GM08714 (cell line): ENCODE results near the gene TAS2R19.
"Not testable (repeated sequence)": the region's sequence is repeated elsewhere in the genome, so short reads cannot be mapped to it uniquely, and the experiment has no call there.

Source experiments
- H3K4me3 ChIP-seq: fragments of 200-500 bp; sonication (Bioruptor generic); 2 replicates; pipeline ENCODE4 v1.5.1; 2014; ENCODE audit warnings: mild to moderate bottlenecking, low read length, inconsistent platforms
- ZNF274 ChIP-seq: IDR thresholded peaks from 2 replicates; pipeline ENCODE4 v1.6.1; 2012; ENCODE audit warnings: mild to moderate bottlenecking, low read depth, low read length

TAS2R19 gene, protein sequence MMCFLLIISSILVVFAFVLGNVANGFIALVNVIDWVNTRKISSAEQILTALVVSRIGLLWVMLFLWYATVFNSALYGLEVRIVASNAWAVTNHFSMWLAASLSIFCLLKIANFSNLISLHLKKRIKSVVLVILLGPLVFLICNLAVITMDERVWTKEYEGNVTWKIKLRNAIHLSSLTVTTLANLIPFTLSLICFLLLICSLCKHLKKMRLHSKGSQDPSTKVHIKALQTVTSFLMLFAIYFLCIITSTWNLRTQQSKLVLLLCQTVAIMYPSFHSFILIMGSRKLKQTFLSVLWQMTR

DNA sequence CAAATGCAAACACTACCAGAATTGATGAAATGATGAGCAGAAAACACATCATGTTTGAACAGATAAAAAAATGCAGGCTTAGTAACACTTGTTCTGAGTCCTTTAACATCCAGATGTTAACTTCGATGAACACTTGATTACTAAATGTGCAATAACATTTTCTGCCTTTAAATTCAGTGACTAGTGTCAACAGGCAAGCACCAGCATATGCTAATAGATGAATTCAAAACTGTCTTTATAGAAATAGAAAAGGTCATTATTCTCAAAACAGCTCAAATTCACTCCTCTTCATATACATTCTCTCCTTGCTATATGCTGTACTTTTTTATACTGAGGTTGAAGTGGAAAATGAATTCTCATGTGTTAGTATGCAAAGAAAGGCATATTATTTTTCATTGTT, at the start of gene TAS2R19:
TSS of gene TAS2R19 (minus strand) at position 101 of the 400 bp plus-strand sequence. CDS start at position 52, 49 bp downstream.
- no peak within 1 kb of the TSS for H3K4me3 ChIP-seq
- TF ChIP-seq ZNF274, result no peak

DNA sequence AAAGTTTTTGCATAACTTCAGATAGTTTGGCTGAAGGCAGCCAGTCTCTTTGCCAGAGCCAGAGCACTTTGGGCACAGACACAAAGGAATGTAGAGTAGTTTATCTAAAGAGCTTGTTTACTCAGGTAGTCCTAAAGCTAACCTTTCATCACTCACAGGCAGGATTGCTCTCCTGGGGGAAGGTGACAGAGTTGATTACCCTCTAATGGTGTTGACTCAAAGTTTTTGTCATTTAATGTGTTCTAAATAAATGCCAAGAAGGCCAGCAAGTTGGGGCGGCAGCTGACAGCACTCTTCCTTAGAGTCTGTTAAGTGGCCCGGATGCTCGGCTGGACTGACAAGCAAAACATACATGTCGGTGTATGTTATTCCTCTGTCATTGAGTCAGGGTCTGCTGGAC, 49.0 kb upstream of the TAS2R19 start:
- TF ChIP-seq ZNF274, result no peak

DNA sequence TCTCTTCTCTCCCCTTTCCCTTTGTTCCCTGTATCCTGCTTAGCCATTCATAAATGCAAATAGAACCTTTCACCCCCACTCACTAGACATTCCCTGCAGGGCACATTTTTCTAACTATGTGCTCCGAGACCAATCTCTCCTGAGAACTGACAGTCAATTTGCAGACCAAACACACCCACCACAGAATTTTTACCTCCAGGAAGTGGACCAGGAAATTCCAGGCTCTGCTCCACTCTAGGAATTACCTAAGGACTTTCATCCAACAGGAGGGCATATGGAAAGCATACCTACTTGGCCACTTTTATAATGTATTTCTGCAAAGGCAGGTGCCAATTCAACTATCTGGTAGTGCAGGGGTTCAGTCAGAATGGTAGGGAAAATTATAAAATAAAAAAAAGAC, 48.6 kb upstream of the TAS2R19 start:
- no peak overlapping the region for H3K4me3 ChIP-seq
- no peak for TF ChIP-seq ZNF274

More for the DNA sequence above, 49.0 kb upstream of the TAS2R19 start:
- no peak overlapping the region for H3K4me3 ChIP-seq

DNA sequence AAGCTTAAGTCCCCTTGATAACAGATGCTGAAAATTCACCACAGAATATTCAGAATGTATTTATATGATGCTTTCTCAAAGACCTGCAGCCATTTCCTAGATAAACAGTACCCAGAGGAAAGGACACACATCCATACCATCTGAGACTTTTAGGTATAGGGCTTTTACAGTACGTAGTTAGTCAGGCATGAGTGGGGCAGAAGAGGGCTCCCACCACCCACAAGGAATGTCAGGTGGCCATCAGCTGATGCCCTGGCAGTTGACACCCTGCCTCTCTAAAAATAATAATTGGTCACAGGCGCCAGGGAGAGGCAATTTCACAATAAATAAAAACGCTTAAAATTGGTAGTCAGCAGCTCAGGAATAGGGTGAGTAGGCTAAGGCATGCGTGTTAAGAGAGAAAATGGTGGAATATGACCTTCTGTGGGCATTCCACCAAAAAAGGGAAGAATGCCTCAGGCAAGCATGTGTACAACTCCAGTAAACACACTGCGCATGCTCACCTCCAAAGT, 47.5 kb upstream of the TAS2R19 start:
- TF ChIP-seq ZNF274, result no peak
- no peak overlapping the region for H3K4me3 ChIP-seq

DNA sequence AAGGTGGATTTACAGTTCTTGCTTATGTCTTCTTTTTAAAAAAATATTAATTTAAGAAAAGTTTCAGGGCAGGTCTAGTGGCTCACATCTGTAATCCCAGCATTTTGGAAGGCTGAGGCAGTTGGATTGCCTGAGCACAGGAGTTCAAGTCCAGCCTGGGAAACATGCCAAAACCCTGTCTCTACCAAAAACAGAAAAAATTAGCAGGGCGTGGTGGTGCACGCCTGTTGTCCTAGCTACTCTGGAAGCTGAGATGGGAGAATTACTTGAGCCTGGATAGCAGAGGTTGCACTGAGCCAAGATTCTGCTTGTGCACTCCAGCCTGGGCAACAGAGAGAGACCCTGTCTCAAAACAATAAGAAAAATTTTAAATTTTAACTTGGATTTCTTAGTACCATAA, 45.1 kb upstream of the TAS2R19 start:
- H3K4me3 ChIP-seq, result no peak overlapping the region
- no peak for TF ChIP-seq ZNF274

DNA sequence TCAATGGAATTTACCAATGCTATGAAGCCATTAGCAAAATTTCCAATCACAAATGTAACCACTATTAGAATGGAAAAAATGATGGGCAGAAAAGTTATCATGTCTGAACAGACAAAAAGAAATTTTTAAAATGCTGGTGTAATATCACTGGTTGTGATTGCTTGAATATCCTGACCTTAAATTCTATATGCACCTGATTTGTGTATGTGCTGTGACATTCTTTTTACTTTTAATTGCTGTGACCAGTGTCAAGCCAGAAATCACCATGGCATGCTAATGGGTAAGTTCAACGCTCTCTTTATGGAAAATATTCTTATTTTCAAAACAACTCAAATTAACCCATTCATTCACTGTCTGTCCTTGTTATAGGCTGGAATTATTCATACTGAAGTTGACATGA, 39.8 kb upstream of the TAS2R19 start, which contains the start of gene TAS2R46:
TSS of gene TAS2R46 (minus strand) at position 101 of the 400 bp plus-strand sequence. CDS start at position 101, 0 bp downstream.
- not testable (repeated sequence) for H3K4me3 ChIP-seq

DNA sequence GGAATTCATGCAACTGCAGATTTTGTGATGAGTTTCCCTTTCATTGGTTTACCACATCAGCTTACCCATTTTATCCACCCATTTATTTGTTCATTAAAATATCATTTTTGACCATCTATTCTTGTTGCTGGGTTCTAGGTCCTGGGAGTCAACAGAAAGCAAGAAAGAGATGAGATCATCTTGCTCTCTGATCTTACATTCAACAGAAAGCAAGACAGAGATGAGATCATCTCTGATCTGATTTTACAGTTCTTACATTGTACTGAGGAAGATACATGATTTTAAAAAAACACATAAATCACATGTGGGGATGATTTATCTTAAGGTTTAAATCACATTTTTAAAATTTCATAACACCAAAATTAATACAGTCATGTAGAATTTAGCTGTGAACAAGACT, 37.4 kb upstream of the TAS2R19 start:
- TF ChIP-seq ZNF274, result no peak
- no peak overlapping the region for H3K4me3 ChIP-seq

DNA sequence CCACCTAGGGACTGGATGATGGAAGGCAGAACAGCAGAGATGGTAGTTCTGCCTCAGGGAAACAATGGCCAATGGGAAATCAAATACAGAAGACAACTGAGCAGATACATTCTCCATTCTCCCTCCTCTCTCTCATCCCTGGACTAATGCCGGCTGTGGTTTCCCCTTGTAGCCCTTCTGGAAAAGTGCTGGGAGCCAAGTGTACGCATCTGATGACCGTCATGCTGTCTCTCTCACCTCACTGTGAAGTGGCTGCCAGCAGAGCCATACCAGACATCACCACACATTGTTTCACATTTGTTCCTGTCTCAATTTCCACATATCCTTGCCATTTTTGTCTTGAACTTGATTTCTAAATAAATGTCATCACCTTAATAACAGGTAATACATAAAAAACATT, 36.6 kb upstream of the TAS2R19 start:
- no peak for TF ChIP-seq ZNF274

DNA sequence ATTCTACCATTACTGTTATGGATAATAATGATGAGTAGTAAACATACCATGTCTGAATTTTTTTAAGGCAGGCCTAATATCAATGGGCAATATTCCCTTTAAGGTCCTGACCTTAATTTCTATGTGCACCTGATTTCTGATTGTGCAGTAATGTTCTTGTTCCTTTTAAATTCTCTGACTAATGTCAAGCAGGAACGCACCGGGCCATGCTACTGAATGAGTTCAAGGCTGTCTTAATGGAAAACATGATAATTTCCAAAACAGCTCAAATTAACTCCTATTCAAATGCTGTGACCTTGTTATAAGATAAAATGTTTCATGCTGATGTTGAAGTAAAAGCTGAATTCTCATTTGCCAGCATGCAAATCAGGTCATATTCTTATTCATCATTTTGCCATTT, 32.9 kb upstream of the TAS2R19 start:
- no peak for TF ChIP-seq ZNF274

More for the DNA sequence above, 36.6 kb upstream of the TAS2R19 start:
- H3K4me3 ChIP-seq, result no peak overlapping the region

DNA sequence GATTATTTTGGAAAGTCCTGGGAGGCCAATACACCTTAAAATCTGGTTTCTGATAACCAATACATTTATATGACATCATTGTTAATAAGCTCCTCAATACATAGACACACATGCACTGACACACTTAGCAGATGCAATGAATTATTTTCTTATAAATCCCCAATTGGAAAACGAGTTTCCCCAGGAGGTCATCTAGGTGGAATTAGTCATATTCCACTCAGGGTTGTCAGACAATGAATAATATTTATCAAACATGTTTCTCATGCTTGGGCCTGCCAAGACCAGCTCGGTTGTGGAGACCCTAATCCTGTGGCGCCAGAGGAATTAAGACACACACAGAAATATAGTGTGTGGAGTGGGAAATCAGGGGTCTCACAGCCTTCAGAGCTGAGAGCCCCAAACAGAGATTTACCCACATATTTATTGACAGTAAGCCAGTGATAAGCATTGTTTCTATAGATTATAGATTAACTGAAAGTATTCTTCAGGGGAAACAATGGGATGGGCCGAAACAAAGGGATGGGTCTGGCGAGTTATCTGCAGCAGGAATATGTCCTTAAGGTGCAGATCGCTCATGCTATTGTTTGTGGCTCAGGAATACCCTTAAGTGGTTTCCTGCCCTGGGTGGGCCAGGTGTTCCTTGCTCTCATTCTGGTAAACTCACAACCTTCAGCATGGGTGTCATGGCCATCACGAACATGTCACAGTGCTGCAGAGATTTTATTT, 27.5 kb upstream of the TAS2R19 start:
- H3K4me3 ChIP-seq, result not testable (repeated sequence)

More for the DNA sequence above, 32.9 kb upstream of the TAS2R19 start:
- no peak overlapping the region for H3K4me3 ChIP-seq

DNA sequence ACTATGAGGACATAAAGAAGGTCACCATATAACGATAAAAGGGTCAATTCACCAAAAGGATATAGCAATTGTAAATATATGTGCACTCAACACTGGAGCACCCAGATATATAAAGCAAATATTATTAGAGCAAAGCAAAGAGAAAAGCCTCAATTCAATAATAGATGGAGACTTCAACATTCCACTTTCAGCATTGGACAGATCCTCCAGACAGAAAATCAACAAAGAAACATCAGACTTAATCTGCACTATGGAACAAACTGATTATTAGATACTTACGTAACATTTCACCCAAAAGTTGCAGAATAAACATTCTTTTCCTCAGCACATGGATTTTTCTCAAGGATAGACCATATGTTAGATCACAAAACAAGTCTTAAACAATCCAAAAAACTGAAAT, 18.9 kb upstream of the TAS2R19 start:
- H3K4me3 ChIP-seq, result not testable (repeated sequence)

DNA sequence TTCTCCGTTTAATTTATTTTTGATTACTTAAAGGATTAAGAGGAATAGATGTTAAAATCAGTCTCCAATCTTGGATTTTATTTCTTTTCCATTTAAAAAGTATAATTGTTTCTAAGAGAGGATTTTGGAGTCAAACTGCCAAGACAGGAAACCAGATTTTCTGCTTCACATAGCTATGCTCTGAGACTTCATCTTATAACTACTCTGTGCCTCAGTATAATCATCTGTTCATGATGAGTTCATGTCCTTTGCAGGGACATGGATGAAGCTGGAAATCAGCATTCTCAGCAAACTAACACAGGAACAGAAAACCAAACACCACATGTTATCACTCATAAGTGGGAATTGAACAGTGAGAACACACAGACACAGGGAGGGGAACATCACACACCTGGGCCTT, 17.7 kb upstream of the TAS2R19 start:
- TF ChIP-seq ZNF274, result no peak
- H3K4me3 ChIP-seq, result no peak overlapping the region

DNA sequence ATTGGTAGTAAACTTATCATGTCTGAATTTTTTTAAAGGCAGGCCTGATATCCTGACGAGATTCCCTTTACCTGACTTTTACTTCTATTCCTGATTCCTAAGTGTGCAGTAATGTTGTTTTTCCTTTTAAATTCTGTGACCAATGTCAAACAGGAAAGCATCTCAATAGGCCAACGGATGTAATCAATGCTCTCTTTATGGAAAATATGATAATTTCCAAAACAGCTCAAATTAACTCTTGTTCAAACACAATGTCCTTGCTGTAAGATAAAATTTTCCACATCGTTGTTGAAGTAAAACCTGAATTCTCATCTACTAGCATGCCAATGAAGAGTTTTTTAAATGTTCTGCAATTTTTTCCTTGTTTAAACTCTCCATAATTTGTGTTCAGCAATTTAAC, 16.8 kb upstream of the TAS2R19 start:
- H3K4me3 ChIP-seq, result no peak overlapping the region
- no peak for TF ChIP-seq ZNF274

DNA sequence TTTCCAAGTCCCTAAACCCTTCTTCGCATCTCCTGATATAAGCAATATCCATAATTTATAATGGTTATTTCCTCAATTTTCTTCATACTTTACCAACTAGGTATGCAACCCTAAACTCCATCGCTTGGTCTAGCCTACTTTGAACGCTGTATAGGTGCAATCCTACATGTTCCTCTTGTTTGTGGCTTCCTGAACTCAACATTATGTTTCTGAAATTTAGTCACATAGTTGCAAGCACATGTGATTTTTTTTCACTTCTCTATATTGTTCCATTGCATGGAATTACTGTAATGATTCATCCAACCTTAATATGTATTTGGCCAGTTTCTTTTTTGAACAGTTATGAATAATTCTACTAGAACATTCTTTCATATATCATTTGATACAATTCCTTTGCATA, 11.5 kb upstream of the TAS2R19 start:
- not testable (repeated sequence) for H3K4me3 ChIP-seq

DNA sequence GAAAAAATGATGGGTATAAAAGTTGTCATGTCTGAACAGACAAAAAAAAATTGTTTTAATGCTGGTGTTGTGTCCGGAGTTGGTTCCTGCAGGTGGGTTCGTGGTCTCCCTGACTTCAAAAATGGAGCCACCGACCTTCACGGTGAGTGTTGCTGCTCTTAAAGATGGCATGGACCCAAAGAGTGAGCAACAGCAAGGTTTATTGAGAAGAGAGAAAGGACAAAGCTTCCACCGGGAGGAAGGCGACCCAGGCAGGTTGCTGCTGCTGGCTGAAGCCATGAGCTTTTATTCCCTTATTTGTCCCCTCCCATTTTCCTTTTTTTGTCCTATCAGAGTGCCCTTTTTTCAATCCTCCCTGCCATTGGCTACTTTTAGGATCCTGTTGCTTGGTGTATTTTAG, 8.9 kb upstream of the TAS2R19 start, which contains the start of gene TAS2R31:
TSS of gene TAS2R31 (minus strand) at position 101 of the 400 bp plus-strand sequence. CDS start at position 29, 72 bp downstream.
- H3K4me3 ChIP-seq, result no peak within 1 kb of the TSS
- TF ChIP-seq ZNF274, result no peak
